ENCODE measurements around the gene DCTPP1.
"Not testable (repeated sequence)": the region's sequence is repeated elsewhere in the genome, so short reads cannot be mapped to it uniquely, and the experiment has no call there.

The DCTPP1 gene

DNA sequence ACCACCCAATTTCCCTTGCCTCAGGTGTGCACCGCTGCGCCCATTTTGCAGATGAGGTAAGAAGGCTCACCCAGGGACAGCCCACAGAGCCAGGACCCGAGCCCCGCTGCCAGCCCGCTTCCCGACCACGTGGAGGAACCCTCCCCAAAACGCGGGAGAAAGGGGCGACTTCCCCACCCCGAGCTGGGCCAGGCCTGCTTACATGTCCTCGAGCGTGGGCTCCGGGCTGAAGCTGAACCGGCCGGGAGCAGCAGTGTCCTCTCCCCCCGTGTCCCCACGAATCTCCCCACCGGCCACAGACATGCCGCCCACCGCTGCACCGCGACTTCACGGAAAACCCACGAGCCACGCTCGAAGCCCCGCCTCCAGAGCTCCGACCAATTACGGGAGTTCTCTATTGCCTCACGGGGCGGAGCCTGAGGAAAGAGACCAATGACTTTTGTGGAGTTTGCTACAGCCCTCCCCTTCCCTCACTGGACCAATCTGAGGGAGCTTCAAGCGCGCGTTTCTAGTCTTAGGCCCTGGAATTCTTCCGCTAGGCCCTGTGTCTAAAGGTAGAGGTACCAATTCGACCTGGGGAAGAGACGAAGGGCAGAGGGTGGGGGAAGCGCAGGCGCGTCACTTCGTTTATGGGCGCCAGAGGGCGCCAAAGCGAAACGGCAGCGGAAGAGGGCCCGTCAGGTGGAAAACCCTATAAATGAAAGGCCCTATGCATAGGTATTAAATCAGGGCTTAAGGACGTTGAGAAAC, at the start of gene DCTPP1:
Gene DCTPP1, minus strand, starts transcription at position 353 of the 750 bp plus-strand sequence. Its CDS starts 50 bp downstream, at position 303.
- peak within 1 kb of the TSS; percentile 69 for H3K4me3 ChIP-seq (ENCODE audit: low read depth, low read length)

- no peak overlapping the region for H3K4me3 ChIP-seq (ENCODE audit: low read depth, low read length)
Observed at GRCh38 chr16:30478766-30479478, 49.1 kb upstream of the DCTPP1 start.

DNA sequence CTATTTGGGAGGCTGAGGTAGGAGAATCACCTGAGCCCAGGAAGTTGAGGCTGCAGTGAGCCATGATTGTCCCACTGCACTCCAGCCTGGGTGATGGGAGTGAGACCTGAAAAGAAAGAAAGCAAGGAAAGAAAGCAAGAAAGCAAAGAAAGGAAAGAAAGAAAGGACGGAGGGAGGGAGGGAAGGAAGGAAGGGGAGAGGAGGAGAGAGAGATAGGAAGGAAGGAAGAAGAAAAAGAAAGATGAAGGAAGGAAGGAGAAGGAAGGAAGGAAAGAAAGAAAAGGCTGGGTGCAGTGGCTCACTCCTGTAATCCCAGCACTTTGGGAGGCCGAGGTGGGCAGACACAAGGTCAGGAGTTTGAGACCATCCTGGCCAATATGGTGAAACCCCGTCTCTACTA, 47.9 kb upstream of the DCTPP1 start:
- H3K4me3 ChIP-seq (ENCODE audit: low read depth, low read length) = not testable (repeated sequence)

GRCh38 chr16:30476991-30477390, 47.2 kb upstream of the DCTPP1 start:
- no peak overlapping the region for H3K4me3 ChIP-seq (ENCODE audit: low read depth, low read length)

DNA sequence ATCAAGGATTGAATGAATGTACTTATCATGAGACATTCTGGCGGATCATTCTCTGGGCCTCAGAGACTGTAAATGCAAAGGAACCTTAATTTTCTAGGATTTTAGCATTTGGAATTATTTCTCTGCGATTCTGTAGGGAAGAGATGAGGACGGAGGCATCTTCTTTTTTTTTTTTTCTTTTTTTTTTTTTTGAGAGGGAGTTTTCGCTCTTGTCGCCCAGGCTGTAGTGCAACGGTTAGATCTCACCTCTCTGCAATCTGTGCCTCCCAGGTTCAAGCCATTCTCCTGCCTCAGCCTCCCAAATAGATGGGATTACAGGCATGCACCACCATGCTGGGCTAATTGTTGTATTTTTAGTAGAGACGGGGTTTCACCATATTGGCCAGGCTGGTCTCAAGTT, 44.9 kb upstream of the DCTPP1 start:
- no peak overlapping the region for H3K4me3 ChIP-seq (ENCODE audit: low read depth, low read length)

DNA sequence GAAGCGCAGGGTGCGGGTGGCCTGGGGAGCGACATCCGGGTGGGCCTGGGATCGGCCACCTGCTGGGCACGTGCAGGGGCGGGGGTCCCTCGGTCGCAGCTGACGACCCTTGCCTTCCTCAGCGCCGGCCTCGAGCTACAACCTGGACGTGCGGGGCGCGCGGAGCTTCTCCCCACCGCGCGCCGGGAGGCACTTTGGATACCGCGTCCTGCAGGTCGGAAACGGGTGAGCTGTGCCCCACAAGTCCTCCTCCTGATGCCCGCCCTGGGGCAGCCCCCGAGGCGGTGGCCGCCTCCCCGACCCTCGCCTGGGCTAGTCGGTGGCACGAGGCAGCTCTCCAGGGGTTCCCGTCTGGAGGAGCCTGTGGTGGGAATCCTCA, 44.2 kb upstream of the DCTPP1 start:
- no peak overlapping the region for H3K4me3 ChIP-seq (ENCODE audit: low read depth, low read length)

DNA sequence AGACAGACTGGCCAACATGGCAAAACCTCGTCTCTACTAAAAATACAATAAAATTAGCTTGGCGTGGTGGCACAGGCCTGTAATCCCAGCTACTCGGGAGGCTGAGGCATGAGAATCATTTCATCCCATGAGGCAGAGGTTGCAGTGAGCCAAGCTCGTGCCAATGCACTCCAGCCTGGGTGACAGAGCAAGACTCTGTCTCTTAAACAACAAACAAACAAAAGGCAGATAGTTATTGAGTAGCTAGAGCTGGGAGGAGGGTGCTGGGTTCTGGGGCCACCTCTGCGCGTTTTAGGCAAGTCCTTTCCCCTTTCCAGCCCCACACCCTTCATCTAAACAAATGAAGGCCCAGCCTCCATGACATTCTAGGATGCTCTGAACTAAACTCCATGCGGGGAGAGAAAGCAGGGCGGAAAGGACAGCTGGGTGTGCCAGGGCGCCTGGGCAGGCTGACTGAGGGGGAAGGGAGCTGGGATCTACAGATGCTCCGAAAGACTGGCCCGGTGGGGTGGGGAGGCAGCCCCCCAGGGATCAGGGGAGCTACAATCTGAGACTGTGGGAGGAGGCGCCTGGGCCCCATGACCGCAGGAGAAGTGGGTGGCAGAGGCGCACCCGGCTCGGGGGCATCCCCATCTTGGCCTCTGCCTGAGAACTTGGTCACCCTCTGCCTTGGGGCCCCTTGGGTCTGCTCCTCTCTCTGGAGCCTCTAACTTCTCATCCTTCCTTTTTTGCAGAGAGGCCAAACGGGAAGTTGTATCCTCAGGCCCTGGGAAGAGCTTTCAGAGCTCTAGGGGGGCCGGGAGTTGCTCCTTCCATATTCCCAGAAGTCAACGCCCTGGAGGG, 43.6 kb upstream of the DCTPP1 start:
- H3K4me3 ChIP-seq (ENCODE audit: low read depth, low read length) = no peak overlapping the region

- no peak within 1 kb of the TSS for H3K4me3 ChIP-seq (ENCODE audit: low read depth, low read length)
Observed at GRCh38 chr16:30472328-30472942, 42.6 kb upstream of the DCTPP1 start, which contains the start of gene ITGAL. Gene ITGAL (plus strand): TSS chr16:30472742. CDS start chr16:30472838, 96 bp downstream.

GRCh38 chr16:30470632-30470995, 40.8 kb upstream of the DCTPP1 start:
- no peak overlapping the region for H3K4me3 ChIP-seq (ENCODE audit: low read depth, low read length)

DNA sequence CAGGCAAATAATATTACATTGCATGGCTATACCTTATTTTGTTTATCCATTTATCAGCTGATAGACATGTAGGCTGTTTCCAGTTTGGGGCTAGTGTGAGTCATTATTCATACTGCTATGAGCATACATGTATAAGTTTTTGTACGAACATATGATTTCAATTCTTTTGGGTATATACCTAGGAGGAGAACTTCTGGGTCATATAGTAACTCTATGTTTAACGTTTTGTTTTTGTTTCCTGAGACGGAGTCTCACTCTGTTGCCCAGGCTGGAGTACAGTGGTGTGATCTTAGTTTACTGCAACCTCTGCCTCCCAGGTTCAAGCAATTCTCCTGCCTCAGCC, 40.3 kb upstream of the DCTPP1 start:
- H3K4me3 ChIP-seq (ENCODE audit: low read depth, low read length) = no peak overlapping the region

- no peak overlapping the region for H3K4me3 ChIP-seq (ENCODE audit: low read depth, low read length)
Observed at GRCh38 chr16:30464078-30464477, 34.2 kb upstream of the DCTPP1 start.

DNA sequence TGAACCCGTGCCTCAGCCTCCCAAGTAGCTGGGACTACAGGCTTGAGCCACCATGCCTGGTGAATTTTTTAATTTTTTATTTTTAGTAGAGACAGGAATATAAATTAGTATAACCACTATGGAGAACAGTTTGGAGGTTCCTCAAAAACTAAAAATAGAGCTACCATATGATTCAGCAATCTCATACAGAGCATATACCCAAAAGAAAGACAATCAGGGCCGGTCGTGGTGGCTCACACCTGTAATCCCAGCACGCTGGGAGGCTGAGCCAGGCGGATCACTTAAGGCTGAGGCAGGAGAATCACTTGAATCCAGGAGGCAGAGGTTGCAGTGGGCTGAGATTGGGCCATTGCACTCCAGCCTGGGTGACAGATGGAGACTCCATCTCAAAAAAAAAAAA, 31.6 kb upstream of the DCTPP1 start:
- not testable (repeated sequence) for H3K4me3 ChIP-seq (ENCODE audit: low read depth, low read length)

- no peak overlapping the region for H3K4me3 ChIP-seq (ENCODE audit: low read depth, low read length)
Observed at GRCh38 chr16:30459456-30459855, 29.6 kb upstream of the DCTPP1 start.

GRCh38 chr16:30458561-30459394, 28.9 kb upstream of the DCTPP1 start:
- H3K4me3 ChIP-seq (ENCODE audit: low read depth, low read length) = no peak overlapping the region

DNA sequence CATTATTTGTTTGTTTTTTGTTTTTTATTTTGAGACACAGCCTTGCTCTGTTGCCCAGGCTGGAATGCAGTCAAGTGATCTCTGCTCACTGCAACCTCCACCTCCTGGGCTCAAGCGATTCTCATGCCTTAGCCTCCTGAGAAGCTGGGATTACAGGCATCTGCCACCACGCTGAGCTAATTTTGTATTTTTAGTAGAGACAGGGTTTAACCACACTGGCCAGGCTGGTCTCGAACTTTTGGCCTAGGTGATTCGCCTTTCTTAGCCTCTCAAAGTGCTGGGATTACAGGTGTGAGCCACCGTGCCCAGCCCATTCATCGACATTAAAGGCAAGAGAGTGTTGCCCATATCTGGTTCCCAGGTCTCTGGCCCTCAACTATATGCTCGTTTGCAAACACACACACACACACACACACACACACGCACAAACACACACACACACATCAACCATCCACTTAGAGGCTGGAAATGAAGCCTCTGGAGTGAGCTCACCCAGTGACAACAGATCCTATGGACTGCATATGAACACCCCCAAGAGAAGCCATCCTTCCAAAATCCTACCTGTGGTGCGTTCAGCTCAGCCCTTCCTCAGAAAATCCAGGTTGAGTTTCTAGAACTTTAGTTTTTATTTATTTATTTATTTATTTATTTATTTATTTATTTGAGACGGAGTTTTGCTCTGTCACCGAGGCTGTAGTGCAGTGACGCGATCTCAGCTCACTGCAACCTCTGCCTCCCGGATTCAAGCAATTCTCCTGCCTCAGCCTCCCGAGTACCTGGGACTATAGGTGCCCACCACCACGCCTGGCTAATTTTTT, 28.1 kb upstream of the DCTPP1 start:
- H3K4me3 ChIP-seq (ENCODE audit: low read depth, low read length) = no peak overlapping the region

GRCh38 chr16:30457256-30457655, 27.4 kb upstream of the DCTPP1 start:
- no peak overlapping the region for H3K4me3 ChIP-seq (ENCODE audit: low read depth, low read length)

GRCh38 chr16:30456302-30456701, 26.5 kb upstream of the DCTPP1 start:
- no peak overlapping the region for H3K4me3 ChIP-seq (ENCODE audit: low read depth, low read length)

DNA sequence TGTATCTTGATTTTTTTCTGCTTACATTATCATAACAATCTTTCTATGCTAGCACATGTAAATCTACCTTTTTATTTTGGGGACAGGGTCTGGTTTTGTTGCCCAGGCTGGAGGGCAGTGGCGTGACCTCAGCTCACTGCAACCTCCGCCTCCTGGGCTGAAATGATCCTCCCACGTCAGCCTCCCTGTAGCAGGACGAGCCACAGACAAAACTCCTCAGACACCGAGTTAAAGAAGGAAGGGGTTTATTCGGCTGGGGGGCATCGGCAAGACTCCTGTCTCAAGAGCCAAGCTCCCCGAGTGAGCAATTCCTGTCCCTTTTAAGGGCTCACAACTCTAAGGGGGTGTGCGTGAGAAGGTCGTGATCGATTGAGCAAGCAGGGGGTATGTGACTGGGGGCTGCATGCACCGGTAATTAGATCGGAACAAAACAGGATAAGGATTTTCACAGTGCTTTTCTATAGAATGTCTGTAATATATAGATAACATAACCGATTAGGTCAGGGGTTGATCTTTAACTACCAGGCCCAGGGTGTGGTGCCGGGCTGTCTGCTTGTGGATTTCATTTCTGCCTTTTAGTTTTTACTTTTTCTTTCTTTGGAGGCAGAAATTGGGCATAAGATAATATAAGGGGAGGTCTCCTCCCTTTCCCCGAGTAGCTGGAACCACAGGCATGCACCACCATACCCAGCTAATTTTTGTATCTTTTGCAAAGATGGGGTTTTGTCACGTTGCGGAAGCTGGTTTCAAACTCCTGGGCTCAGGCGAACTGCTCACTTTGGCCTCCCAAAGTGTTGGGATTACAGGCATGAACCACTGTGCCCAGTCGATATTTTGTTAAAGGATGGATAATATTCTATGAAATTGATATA, 23.1 kb upstream of the DCTPP1 start:
- not testable (repeated sequence) for H3K4me3 ChIP-seq (ENCODE audit: low read depth, low read length)

- H3K4me3 ChIP-seq (ENCODE audit: low read depth, low read length) = no peak overlapping the region
Observed at GRCh38 chr16:30449116-30449435, 19.2 kb upstream of the DCTPP1 start.
